CD4-positive, CD25-positive, alpha-beta regulatory T cell (primary cell): Measurements from ENCODE around the gene BCAT1. TPM values are rescaled to one million over a fixed set of nuclear protein-coding genes. Genes with fewer than 3 reads are reported as not detected.

Experiments
- ATAC-seq, 2 donors: fragments of 150-1000 bp; cut with Tn5 transposase; one replicate each; pipeline ENCODE4 v1.10.0; 2021; ENCODE audit warnings: low read depth in 2 of 2, moderate number of reproducible peaks in 2 of 2, moderate library complexity in 1 of 2
- DNase-seq, 3 donors: peaks; one replicate each; pipeline versions ENCODE4 v3.0.0 to v3.0.0-alpha.2; 2012 to 2022; ENCODE audit warnings: mixed read lengths in 1 of 3
- H3K27ac ChIP-seq: one replicate; pipeline ENCODE4 v1.7.0; 2013; ENCODE audit warnings: mild to moderate bottlenecking, low read length; ENCODE audit not compliant: insufficient read depth, poor library complexity, severe bottlenecking
- H3K27me3 ChIP-seq: one replicate; pipeline ENCODE4 v1.7.0; 2013; ENCODE audit warnings: low read length; ENCODE audit not compliant: control insufficient read depth, insufficient read depth
- H3K36me3 ChIP-seq: one replicate; pipeline ENCODE4 v1.7.0; 2013; ENCODE audit warnings: mild to moderate bottlenecking, low read length, moderate library complexity; ENCODE audit not compliant: control insufficient read depth, insufficient read depth
- H3K4me1 ChIP-seq: 2 replicates; pipeline ENCODE4 v1.7.0; 2013; ENCODE audit warnings: mild to moderate bottlenecking, low read length; ENCODE audit not compliant: insufficient read depth, control insufficient read depth, poor library complexity, severe bottlenecking
- H3K4me3 ChIP-seq: one replicate; pipeline ENCODE4 v1.7.0; 2013; ENCODE audit warnings: low read depth, mild to moderate bottlenecking, low read length, moderate library complexity
- H3K9me3 ChIP-seq, 2 experiments: 1 replicate in 1 of 2; 2 replicates in 1 of 2; pipeline ENCODE4 v1.7.0; 2013; ENCODE audit warnings: low read length in 2 of 2, mild to moderate bottlenecking in 1 of 2, moderate library complexity in 1 of 2; ENCODE audit not compliant: control insufficient read depth in 2 of 2
- H3K27ac Mint-ChIP-seq, 3 donors: one replicate each; pipeline ENCODE4 v1.8.0; 2020 to 2022; ENCODE audit warnings: mild to moderate bottlenecking in 3 of 3, mixed read lengths in 3 of 3, moderate library complexity in 2 of 3
- H3K27me3 Mint-ChIP-seq: one replicate; pipeline ENCODE4 v1.8.0; 2022; ENCODE audit warnings: mild to moderate bottlenecking, mixed read lengths
- H3K36me3 Mint-ChIP-seq: one replicate; pipeline ENCODE4 v1.8.0; 2020; ENCODE audit warnings: mixed read lengths
- H3K4me1 Mint-ChIP-seq, 4 donors: one replicate each; pipeline ENCODE4 v1.8.0; 2020 to 2022; ENCODE audit warnings: mixed read lengths in 4 of 4, mild to moderate bottlenecking in 1 of 4
- H3K4me3 Mint-ChIP-seq, 4 donors: one replicate each; pipeline ENCODE4 v1.8.0; 2020 to 2022; ENCODE audit warnings: mild to moderate bottlenecking in 4 of 4, mixed read lengths in 4 of 4, moderate library complexity in 3 of 4
- H3K9me3 Mint-ChIP-seq, 7 donors: one replicate each; pipeline ENCODE4 v1.8.0; 2020 to 2022; ENCODE audit warnings: mixed read lengths in 7 of 7, mild to moderate bottlenecking in 3 of 7, moderate library complexity in 2 of 7
- polyA plus RNA-seq, 4 donors: library from polyadenylated mRNA; unstranded; fragments of 300-500 nt; fragmentation: Illumina TruSeq; gene quantifications; one replicate each; pipeline ENCODE4 v1.2.3, GENCODE V29; 2021
- total RNA-seq: library from RNA; stranded (reverse); gene quantifications from one replicate; pipeline ENCODE4 v1.2.3, GENCODE V29; 2022

Gene BCAT1
- total and polyA plus RNA-seq, 5 donors from 2014 or later, result 0.07 to 3.0 (median 0.75) TPM

DNA sequence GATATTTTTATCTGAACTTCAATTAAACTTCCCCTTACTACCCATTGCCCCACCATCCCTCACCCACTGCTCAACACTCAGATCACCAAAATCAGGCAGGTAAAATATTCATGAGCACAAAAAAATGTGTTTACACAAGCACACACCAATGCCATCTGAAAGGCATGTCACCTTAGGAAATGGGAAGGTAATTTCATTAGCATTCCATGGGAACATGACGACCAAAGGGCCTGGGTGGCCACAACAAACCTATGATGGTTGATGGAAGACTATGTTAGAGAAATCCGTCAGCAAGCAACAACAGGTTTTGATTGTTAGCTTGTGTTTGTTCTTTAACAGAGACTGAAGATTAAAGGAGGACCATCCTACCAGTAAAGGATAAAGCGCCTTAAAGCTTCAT lies 97.6 kb downstream of the BCAT1 start:
- ATAC-seq (no peak), DNase-seq (no peak)
- Histone ChIP-seq H3K9me3 (no peaks in the 10 kb centered on the region), H3K4me1 (no peaks in the 10 kb centered on the region), H3K27me3 (peaks cover 2% of the 10 kb centered on the region), H3K36me3 (no peaks in the 10 kb centered on the region), H3K27ac (no peak overlapping the region), H3K4me3 (no peak overlapping the region)
- H3K27me3 Mint-ChIP-seq, result peaks cover 5% of the 10 kb centered on the region
- H3K27ac Mint-ChIP-seq, result no peak overlapping the region
- H3K36me3 Mint-ChIP-seq, result no peaks in the 10 kb centered on the region
- H3K9me3 Mint-ChIP-seq, result peaks cover 0 to 5% (median 0%) of the 10 kb centered on the region in 7 donors
- H3K4me3 Mint-ChIP-seq, result no peak overlapping the region
- peaks cover 0 to 4% (median 0%) of the 10 kb centered on the region in 4 donors for H3K4me1 Mint-ChIP-seq

DNA sequence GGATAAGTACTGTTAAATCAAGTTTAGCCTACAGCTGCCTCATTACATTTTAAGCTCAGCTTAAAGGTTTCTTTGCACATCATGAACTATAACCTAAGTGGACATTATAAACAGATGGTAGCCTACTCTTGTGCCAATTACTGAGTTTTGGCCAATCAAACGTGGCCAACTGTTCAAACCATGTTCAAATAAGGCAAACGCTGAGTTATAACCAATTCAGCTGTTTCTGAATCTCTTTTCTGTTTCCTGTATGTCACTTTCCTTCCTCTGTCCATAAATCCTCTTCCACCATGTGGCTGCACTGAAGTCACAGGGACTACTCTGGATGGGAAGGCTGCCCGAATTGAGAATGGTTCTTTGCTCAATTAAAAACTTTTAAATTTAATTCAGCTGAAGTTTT lies 98.4 kb downstream of the BCAT1 start:
- H3K4me3 ChIP-seq, result no peak overlapping the region
- peaks cover 5% of the 10 kb centered on the region for H3K27me3 Mint-ChIP-seq
- no peaks in the 10 kb centered on the region for H3K36me3 ChIP-seq
- H3K36me3 Mint-ChIP-seq, result no peaks in the 10 kb centered on the region
- no peaks in the 10 kb centered on the region for H3K4me1 ChIP-seq
- DNase-seq (no peak), ATAC-seq (no peak)
- no peak overlapping the region for H3K27ac Mint-ChIP-seq
- no peaks in the 10 kb centered on the region for H3K9me3 ChIP-seq
- peaks cover 0 to 5% (median 0%) of the 10 kb centered on the region in 7 donors for H3K9me3 Mint-ChIP-seq
- H3K27ac ChIP-seq, result no peak overlapping the region
- peaks cover 2% of the 10 kb centered on the region for H3K27me3 ChIP-seq
- no peak overlapping the region for H3K4me3 Mint-ChIP-seq
- peaks cover 0 to 4% (median 0%) of the 10 kb centered on the region in 4 donors for H3K4me1 Mint-ChIP-seq

DNA sequence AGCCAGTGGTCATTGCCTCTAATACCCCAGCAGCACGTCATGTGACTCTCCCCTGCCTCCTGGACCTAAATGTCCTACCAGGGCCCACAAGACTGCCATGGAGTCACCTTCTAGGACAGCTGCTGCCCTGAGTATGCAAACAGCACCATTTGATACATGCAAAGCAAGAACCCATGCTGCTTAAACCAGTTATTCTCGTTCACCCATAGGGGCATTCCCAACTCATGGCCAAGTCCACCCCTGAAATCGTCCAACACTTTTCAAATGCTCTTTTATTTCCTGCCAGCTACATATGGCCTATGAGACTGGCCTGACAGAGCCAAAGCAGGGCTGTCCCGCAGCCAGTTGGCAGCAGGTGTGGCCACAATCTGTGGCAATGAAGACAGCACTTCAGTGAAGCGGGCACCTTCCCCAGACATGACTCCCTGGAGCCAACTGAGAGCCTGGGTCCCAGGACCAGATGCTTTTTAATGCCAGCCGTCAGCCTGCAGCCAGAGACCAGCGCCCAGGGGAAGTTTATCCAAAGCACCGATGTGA lies 99.9 kb downstream of the BCAT1 start:
- no peaks in the 10 kb centered on the region for H3K36me3 ChIP-seq
- no peak overlapping the region for H3K4me3 ChIP-seq
- Mint-ChIP-seq H3K36me3 (no peaks in the 10 kb centered on the region), H3K4me1 (peaks cover 0 to 4% (median 0%) of the 10 kb centered on the region in 4 donors), H3K27me3 (peaks cover 5% of the 10 kb centered on the region), H3K9me3 (peaks cover 0 to 3% (median 0%) of the 10 kb centered on the region in 7 donors), H3K4me3 (no peak overlapping the region), H3K27ac (no peak overlapping the region)
- H3K9me3 ChIP-seq, result no peaks in the 10 kb centered on the region
- ATAC-seq, result no peak
- no peak for DNase-seq
- H3K4me1 ChIP-seq, result no peaks in the 10 kb centered on the region
- no peak overlapping the region for H3K27ac ChIP-seq
- peaks cover 2% of the 10 kb centered on the region for H3K27me3 ChIP-seq

DNA sequence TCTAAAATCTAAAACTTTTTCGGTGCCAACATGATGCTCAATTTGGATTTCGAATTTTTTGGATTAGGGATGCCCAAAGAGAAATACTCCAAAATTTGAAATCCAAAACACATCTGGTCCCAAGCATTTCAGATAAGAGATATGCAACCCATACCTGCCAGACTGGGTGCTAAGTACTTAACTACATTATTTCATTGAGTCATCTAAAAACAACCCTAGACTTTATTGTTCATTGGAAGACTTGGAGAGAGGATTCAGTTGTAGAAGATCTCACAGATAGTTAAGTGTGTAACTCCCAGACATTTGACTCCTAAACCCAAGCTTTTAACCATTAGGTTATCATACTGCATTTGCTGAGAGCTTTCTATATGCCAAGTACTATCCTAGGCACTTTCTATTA lies 102.2 kb downstream of the BCAT1 start:
- peaks cover 0 to 4% (median 0%) of the 10 kb centered on the region in 4 donors for H3K4me1 Mint-ChIP-seq

DNA sequence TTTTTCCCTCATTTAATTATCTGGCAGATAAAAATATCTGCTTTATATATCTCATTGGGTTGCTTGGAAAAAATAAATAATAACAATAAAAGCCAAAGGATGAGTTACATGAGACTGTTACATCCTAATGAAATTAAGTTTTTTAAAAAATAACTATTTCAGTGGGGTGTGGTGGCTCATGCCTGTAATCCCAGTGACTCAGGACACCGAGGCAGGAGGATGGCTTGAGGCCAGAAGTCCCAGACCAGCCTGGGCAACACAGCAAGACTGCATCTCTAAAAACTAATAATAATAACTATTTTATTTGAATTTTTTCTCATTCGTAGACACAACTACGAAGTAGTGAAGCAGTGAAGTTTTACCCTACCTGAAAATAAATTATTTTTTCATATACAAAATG lies 103.3 kb downstream of the BCAT1 start:
- Histone ChIP-seq H3K27ac (no peak overlapping the region), H3K9me3 (no peaks in the 10 kb centered on the region), H3K4me1 (no peaks in the 10 kb centered on the region), H3K27me3 (no peaks in the 10 kb centered on the region), H3K4me3 (no peak overlapping the region), H3K36me3 (no peaks in the 10 kb centered on the region)
- Mint-ChIP-seq H3K4me1 (peaks cover 0 to 4% (median 0%) of the 10 kb centered on the region in 4 donors), H3K27me3 (peaks cover 4% of the 10 kb centered on the region), H3K27ac (no peak overlapping the region), H3K9me3 (no peaks in the 10 kb centered on the region), H3K4me3 (no peak overlapping the region), H3K36me3 (no peaks in the 10 kb centered on the region)
- ATAC-seq, result no peak
- no peak for DNase-seq

More for the DNA sequence above, 102.2 kb downstream of the BCAT1 start:
- H3K27me3 Mint-ChIP-seq, result peaks cover 4% of the 10 kb centered on the region
- no peaks in the 10 kb centered on the region for H3K36me3 Mint-ChIP-seq
- H3K4me3 Mint-ChIP-seq, result no peak overlapping the region
- H3K4me1 ChIP-seq, result no peaks in the 10 kb centered on the region
- no peak overlapping the region for H3K27ac ChIP-seq
- H3K4me3 ChIP-seq, result no peak overlapping the region
- no peaks in the 10 kb centered on the region for H3K9me3 ChIP-seq
- ATAC-seq (no peak), DNase-seq (no peak)
- peaks cover 2% of the 10 kb centered on the region for H3K27me3 ChIP-seq
- H3K27ac Mint-ChIP-seq, result no peak overlapping the region
- H3K9me3 Mint-ChIP-seq, result no peaks in the 10 kb centered on the region
- H3K36me3 ChIP-seq, result no peaks in the 10 kb centered on the region

DNA sequence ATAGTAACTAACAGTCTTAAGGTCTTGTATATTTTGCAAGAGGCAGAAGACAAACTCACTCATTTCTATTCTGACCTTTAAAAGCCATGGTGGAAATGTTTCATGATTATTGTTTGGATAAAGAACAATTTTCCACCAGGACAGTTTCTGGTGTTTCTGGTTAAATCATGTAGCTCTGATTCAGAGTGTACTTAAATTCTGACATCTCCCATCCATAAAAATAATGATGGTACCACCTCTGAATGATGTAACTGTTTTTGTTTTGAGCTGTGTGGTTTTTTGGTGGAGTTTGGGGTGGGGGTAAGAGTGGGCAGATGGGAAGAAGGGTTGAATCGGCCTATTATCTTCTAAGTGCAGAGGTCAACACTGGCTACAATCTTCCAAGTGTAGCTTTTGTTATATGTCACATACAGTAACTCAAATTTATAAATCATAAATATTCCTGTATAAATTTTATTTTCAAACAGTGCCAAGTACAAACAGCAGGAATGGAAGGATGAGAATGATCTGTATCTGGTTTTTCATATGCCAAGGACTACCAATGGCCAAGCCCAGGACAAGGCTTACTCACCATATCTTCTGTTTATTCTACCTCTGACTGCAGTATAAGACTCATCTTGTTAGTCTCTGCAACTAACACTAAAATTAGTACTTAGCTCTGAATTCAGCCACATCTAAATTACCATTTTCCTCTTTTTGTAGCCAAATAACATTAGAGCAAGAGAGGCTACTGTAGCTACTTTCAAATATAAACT lies 108.7 kb downstream of the BCAT1 start:
- Mint-ChIP-seq H3K9me3 (no peaks in the 10 kb centered on the region), H3K36me3 (no peaks in the 10 kb centered on the region), H3K27ac (no peak overlapping the region), H3K27me3 (peaks cover 4% of the 10 kb centered on the region), H3K4me1 (peaks cover 3 to 31% (median 13%) of the 10 kb centered on the region in 4 donors), H3K4me3 (no peak overlapping the region)
- Histone ChIP-seq H3K27ac (no peak overlapping the region), H3K27me3 (no peaks in the 10 kb centered on the region), H3K36me3 (no peaks in the 10 kb centered on the region), H3K4me3 (peak overlapping the region; percentile 73), H3K9me3 (no peaks in the 10 kb centered on the region), H3K4me1 (no peaks in the 10 kb centered on the region)
- ATAC-seq (no peak), DNase-seq (no peak)

DNA sequence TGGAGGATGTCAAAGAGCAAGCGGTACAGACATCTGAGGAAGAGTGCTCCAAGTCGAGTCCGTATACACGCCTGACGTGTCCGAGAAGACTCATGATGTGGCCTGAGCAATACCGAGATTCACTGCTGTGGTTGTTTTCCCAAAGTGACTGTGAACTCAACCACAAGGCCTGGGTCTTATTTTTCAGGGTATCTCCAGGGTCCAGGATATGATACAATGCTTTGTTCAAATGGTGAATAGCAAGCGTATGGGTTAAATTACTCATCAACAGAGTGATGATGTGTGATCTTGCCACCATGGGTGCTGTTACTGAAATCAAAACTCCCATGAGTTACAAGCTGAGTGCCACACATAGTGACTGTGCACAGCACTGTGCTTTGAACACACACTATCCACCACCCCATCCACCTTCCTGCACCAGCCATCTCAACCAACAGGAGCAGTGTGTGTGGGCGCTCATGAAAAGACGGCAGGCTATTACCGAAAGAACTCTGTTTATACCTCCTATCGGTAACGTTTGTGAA lies 109.6 kb downstream of the BCAT1 start:
- peak overlapping the region; percentile 1 to 80 (median 46) for H3K4me3 Mint-ChIP-seq
- H3K27ac Mint-ChIP-seq, result peak overlapping the region; percentile 2 to 47 (median 16)
- peak in 1 of 3 donors; percentile 67 for DNase-seq
- no peaks in the 10 kb centered on the region for H3K9me3 Mint-ChIP-seq
- Histone ChIP-seq H3K4me1 (no peaks in the 10 kb centered on the region), H3K9me3 (no peaks in the 10 kb centered on the region), H3K36me3 (no peaks in the 10 kb centered on the region), H3K27me3 (no peaks in the 10 kb centered on the region), H3K27ac (no peak overlapping the region), H3K4me3 (peak overlapping the region; percentile 73)
- peak; percentile 69 to 73 for ATAC-seq
- H3K36me3 Mint-ChIP-seq, result no peaks in the 10 kb centered on the region
- peaks cover 4% of the 10 kb centered on the region for H3K27me3 Mint-ChIP-seq
- peaks cover 3 to 31% (median 13%) of the 10 kb centered on the region in 4 donors for H3K4me1 Mint-ChIP-seq
